Renal pelvis (tissue), 12 donors: ENCODE results near the gene AWAT1. TPM values are rescaled to one million over a fixed set of nuclear protein-coding genes. Genes with fewer than 3 reads are reported as not detected.
"Not testable (repeated sequence)": the region's sequence is repeated elsewhere in the genome, so short reads cannot be mapped to it uniquely, and the experiment has no call there.

Experiments
- DNase-seq: peaks from one replicate; pipeline ENCODE4 v3.0.0-alpha.2; 2013
- long read RNA-seq, 16 experiments: transcript quantifications; one replicate each; lab custom pipeline, GENCODE V29; 2026
- polyA plus RNA-seq, 3 donors: library from polyadenylated mRNA; unstranded; fragments of 120-200 nt; gene quantifications; one replicate each; pipeline ENCODE4 v1.2.1, GENCODE V29; 2013; ENCODE audit not compliant: insufficient read length in 3 of 3

AWAT1 gene
- polyA plus RNA-seq = under 1 TPM in 1 of 3 donors, not detected in 2; 0.13 TPM
- long read RNA-seq, donor 1 = 0 reads
- long read RNA-seq, donor 2 = 0 reads
- long read RNA-seq, donor 3 = 0 reads
- long read RNA-seq, donor 4 = 0 reads
- long read RNA-seq, donor 5 = 0 reads
- long read RNA-seq, donor 6 = 0 reads
- long read RNA-seq, donor 7 = 0 reads
- long read RNA-seq, donor 8 = 0 reads
- long read RNA-seq, donor 9 = 0 reads
- long read RNA-seq, donor 10 = 0 reads
- long read RNA-seq, donor 11 = 0 reads
- long read RNA-seq, donor 12 = 0 reads
- long read RNA-seq, donor 13 = 0 reads
- long read RNA-seq, donor 14 = 0 reads
- long read RNA-seq, donor 15 = 0 reads
- long read RNA-seq, donor 16 = 0 reads

GRCh38 chrX:70234355-70234754 lies at the start of gene AWAT1:
TSS of gene AWAT1 (plus strand) at chrX:70234655. CDS start at chrX:70234696, 41 bp downstream.
- DNase-seq = no peak

DNA sequence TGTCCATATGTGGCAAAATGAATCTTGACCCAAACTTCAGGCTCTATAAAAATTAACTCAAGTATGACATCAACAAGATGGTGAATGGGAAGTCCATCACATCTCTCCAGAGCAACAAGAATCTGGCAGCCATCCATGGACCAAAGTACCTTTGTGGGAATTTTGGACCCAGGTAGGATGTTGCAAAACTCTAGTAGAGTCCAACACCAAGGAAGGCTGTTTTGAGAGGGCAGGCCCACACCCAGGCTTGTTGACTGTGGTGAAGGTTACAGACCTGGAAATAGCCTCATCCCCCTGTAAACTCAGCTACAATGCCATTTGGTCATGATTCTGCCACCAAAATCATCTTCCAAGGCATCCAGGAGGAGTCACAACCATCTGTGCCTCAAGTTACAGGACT lies 44.2 kb upstream of the AWAT1 start:
- no peak for DNase-seq

- DNase-seq = peak; percentile 21
These were observed 37.3 kb upstream of the AWAT1 start for GRCh38 chrX:70196961-70197720.

DNA sequence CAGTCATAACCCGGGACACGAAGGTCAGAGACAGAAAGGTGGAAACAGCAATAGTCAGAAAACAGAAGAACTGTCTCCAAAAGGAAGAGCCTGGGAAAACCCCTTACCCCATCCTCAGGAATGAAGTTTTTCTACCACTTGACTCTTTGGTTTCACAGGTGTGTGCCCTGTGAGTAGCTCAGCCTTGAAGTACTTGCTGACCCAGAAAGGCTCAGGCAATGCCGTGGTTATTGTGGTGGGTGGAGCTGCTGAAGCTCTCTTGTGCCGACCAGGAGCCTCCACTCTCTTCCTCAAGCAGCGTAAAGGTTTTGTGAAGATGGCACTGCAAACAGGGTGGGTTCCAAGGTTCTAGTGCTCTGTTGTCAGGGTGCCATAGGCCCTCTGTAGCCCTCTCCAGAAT lies 32.7 kb upstream of the AWAT1 start:
- DNase-seq = no peak

DNA sequence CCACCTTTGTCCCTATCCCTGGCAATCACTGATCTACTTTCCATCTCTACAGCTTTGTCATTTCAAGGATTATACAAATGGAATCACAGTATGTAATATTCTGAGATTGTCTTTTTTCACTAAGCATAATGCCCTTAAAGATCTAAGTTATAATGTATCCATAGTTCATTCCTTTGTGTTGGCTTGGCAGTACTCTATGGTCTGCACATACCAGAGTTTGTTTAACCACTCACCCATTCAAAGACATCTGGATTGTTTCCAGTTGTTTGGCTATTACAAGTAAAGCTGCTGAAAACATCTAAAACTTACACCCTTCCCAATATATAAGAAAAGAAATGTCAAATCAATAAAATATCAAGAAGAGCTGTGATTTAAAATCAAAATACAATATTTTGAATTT lies 26.0 kb upstream of the AWAT1 start:
- DNase-seq = no peak

DNA sequence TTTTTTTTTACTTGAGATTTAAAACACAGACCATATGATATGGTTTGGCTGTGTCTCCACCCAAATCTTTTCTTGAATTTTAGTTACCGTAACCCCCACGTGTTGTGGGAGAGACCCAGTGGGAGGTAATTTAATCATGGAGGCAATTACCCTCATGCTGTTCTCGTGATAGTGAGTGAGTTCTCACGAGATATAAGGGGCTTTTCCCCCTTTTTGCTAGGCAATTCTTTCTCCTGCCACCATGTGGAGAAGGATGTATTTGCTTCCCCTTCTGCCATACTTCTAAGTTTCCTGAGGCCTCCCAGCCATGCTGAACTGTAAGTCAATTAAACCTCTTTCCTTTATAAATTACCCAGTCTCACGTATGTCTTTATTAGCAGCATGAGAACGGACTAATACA lies 24.9 kb upstream of the AWAT1 start:
- not testable (repeated sequence) for DNase-seq

- DNase-seq = no peak
These were observed 14.3 kb upstream of the AWAT1 start for GRCh38 chrX:70219938-70220764.

- no peak for DNase-seq
These were observed 8.4 kb upstream of the AWAT1 start for GRCh38 chrX:70226048-70226447.

DNA sequence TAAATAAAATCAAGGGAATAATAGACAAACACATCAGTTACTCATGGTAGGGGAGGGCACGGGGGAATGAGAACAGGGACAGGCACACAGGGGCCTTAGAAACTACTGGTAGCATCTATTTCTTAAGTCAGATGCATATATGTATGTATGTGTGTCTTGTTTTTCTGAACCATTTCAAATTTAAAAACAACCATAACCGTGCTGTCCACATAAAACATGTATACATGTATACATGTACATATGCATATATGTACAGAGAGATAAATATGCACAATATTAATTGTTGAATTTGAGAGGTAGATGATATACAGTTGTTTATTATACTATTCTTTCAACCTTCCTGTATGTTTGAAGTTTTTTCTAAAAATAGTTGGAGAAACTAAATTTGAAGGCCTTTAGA lies 7.8 kb upstream of the AWAT1 start:
- no peak for DNase-seq

DNA sequence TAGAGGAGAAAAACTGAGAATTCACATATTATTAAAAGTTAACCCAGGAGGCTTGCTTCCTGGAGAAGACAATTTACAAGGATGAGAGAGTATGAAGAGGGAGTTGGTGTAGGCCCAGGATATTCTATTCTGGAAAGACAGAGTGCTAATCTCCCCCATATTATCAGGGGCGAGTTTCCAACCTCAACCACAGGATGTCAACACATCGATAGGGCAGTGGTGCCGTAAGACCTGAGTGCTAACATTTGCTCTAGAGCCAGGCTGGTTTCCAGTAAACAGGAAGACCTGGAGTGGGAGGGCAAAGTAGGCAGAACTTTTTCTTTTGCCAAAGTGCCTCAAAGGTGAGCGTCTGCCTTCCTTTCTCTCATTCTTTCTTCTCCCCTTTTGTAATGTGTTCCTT lies 2.8 kb upstream of the AWAT1 start:
- DNase-seq = no peak

GRCh38 chrX:70240751-70241150 lies 6.3 kb downstream of the AWAT1 start:
- DNase-seq = no peak

GRCh38 chrX:70241501-70241900 lies 7.0 kb downstream of the AWAT1 start:
- DNase-seq = no peak

DNA sequence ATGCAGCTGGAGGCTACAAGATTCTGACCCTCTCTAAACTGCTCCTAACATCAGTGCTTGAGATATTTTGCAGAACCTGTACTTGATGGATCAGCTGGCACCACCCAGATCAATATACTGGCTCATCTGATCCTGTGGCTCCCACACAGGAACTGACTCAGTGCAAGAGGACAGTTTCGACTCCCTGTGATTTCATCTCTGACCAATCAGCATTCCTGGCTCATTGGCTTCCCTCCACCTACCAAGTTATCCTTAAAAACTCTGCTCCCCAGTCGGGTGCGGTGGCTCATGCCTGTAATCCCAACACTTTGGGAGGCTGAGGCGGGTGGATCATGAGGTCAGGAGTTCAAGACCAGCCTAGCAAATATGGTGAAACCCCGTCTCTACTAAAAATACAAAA lies 9.1 kb downstream of the AWAT1 start:
- DNase-seq = not testable (repeated sequence)

GRCh38 chrX:70244881-70245280 lies 10.4 kb downstream of the AWAT1 start:
- no peak for DNase-seq

DNA sequence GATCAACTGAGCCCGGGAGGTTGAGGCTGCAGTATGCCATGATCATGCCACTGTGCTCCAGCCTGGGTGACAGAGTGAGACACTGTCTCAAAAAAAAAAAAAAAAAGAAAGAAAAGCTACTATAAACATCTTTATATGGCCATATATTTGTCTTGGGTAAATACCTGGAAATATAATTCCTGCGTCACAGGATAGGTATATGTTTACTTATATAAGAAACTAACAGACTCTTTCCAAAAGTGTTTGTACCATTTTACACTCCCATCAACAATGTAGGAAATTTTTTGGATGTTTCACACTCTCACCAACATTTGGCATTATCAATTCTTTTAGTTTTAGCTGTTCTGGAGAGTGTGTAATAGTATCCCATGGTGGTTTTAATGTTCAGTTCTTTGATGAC lies 12.8 kb downstream of the AWAT1 start:
- DNase-seq = no peak

- no peak for DNase-seq
These were observed 18.0 kb downstream of the AWAT1 start for GRCh38 chrX:70252491-70252890.

- DNase-seq = no peak
These were observed 19.1 kb downstream of the AWAT1 start for GRCh38 chrX:70253377-70254062.

GRCh38 chrX:70254063-70254400 lies 19.6 kb downstream of the AWAT1 start:
- DNase-seq = no peak

DNA sequence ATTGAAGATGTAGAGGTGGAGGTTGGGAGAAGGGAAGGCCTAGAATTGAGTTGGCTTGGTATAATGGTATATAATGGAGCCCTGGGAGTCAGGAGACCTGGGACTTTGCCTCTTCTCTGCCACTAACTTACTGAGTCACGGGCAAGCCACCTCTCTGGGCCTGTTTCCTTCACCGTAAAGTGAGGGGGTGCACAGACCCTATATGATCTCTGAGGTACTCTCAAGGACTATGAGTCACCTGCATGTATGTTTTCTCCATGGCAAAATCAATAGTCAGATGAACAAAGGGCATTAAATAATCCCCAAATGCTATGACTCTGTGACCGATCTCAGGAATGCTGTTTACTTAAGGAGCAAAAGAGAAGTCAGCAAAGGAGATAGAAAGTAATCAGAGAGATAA lies 20.5 kb downstream of the AWAT1 start:
- no peak for DNase-seq

DNA sequence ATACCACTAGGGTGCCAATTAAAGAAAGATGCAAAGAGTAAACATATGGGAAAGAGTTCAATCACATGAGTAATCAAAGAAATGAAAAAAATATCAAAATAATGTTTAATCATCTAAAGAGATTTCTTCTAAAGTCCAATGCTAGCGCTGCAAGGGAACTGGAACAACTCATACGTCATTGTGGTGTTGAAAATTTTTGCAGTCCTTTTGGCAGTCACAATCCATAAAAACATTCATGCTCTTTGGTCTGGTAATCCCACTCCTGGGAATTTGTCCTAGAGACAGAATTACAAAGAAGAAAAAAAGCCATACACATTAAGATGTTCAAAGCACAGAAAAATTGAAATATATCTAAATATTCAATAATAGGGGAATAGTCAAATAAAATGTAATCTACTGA lies 21.0 kb downstream of the AWAT1 start:
- DNase-seq = no peak

- DNase-seq = no peak
These were observed 23.2 kb downstream of the AWAT1 start for GRCh38 chrX:70257423-70258288.
